ENCODE measurements around the gene KCTD8. TPM values are rescaled to one million over a fixed set of nuclear protein-coding genes. Genes with fewer than 3 reads are reported as not detected.

The KCTD8 gene
- total RNA-seq, 2 experiments from 2014 or later: not detected

- H3K9me3 ChIP-seq (ENCODE audit: control insufficient read depth in 1 of 2, insufficient read depth in 1 of 2, low read length in 2 of 2): peaks cover 0 to 5% of the 10 kb centered on the region in 2 experiments
- Mint-ChIP-seq H3K4me1 (ENCODE audit: low read depth) (no peaks in the 10 kb centered on the region), H3K4me3 (no peak overlapping the region), H3K27me3 (no peaks in the 10 kb centered on the region), H3K9me3 (peaks cover 12% of the 10 kb centered on the region), H3K27ac (no peak overlapping the region), H3K36me3 (ENCODE audit: low read depth) (no peaks in the 10 kb centered on the region)
- no peak for ATAC-seq (ENCODE audit: poor library complexity)
- intact Hi-C loops (cut with DNase I, micrococcal nuclease): no loop called here
- no peak for TF ChIP-seq CTCF (IDR thresholded peaks at IDR 0.05)
- H3K27ac ChIP-seq (ENCODE audit: low read depth in 1 of 2, low read length in 2 of 2): no peak overlapping the region
- POLR2A ChIA-PET: no interaction called here
- H3K4me1 ChIP-seq (ENCODE audit: insufficient read depth, low read length): no peaks in the 10 kb centered on the region
- DNase-seq: no peak
- no peaks in the 10 kb centered on the region for H3K36me3 ChIP-seq (ENCODE audit: insufficient read depth, low read length)
- CTCF ChIA-PET: no interaction called here
- no peaks in the 10 kb centered on the region for H3K27me3 ChIP-seq (ENCODE audit: control insufficient read depth in 1 of 2, insufficient read depth in 2 of 2, low read length in 2 of 2)
- H3K4me3 ChIP-seq (ENCODE audit: low read length): no peak overlapping the region
These were observed 227.2 kb downstream of the KCTD8 start for GRCh38 chr4:44221407-44221806.

GRCh38 chr4:44210750-44211149, 237.9 kb downstream of the KCTD8 start:
- Mint-ChIP-seq H3K36me3 (ENCODE audit: low read depth) (no peaks in the 10 kb centered on the region), H3K27ac (no peak overlapping the region), H3K27me3 (no peaks in the 10 kb centered on the region), H3K4me1 (ENCODE audit: low read depth) (no peaks in the 10 kb centered on the region), H3K9me3 (peaks cover 2% of the 10 kb centered on the region), H3K4me3 (no peak overlapping the region)
- Histone ChIP-seq H3K4me1 (ENCODE audit: insufficient read depth, low read length) (no peaks in the 10 kb centered on the region), H3K4me3 (ENCODE audit: low read length) (no peak overlapping the region), H3K9me3 (ENCODE audit: control insufficient read depth in 1 of 2, insufficient read depth in 1 of 2, low read length in 2 of 2) (peaks cover 0 to 4% of the 10 kb centered on the region in 2 experiments), H3K36me3 (ENCODE audit: insufficient read depth, low read length) (no peaks in the 10 kb centered on the region), H3K27ac (ENCODE audit: low read depth in 1 of 2, low read length in 2 of 2) (no peak overlapping the region), H3K27me3 (ENCODE audit: control insufficient read depth in 1 of 2, insufficient read depth in 2 of 2, low read length in 2 of 2) (no peaks in the 10 kb centered on the region)
- POLR2A ChIA-PET: no interaction called here
- no peak for TF ChIP-seq CTCF (IDR thresholded peaks at IDR 0.05)
- no peak for DNase-seq
- intact Hi-C loops (cut with DNase I, micrococcal nuclease): no loop called here
- no peak for ATAC-seq (ENCODE audit: poor library complexity)
- CTCF ChIA-PET: no interaction called here

- Histone ChIP-seq H3K4me3 (ENCODE audit: low read length) (no peak overlapping the region), H3K27ac (ENCODE audit: low read depth in 1 of 2, low read length in 2 of 2) (no peak overlapping the region), H3K9me3 (ENCODE audit: control insufficient read depth in 1 of 2, insufficient read depth in 1 of 2, low read length in 2 of 2) (peaks cover 0 to 6% of the 10 kb centered on the region in 2 experiments), H3K27me3 (ENCODE audit: control insufficient read depth in 1 of 2, insufficient read depth in 2 of 2, low read length in 2 of 2) (no peaks in the 10 kb centered on the region), H3K36me3 (ENCODE audit: insufficient read depth, low read length) (no peaks in the 10 kb centered on the region), H3K4me1 (ENCODE audit: insufficient read depth, low read length) (no peaks in the 10 kb centered on the region)
- no peak for TF ChIP-seq CTCF (IDR thresholded peaks at IDR 0.05)
- H3K9me3 Mint-ChIP-seq: peaks cover 11% of the 10 kb centered on the region
- H3K4me3 Mint-ChIP-seq: no peak overlapping the region
- no peak overlapping the region for H3K27ac Mint-ChIP-seq
- ATAC-seq (ENCODE audit: poor library complexity): no peak
- ChIA-PET POLR2A (no interaction called here), CTCF (no interaction called here)
- no peaks in the 10 kb centered on the region for H3K4me1 Mint-ChIP-seq (ENCODE audit: low read depth)
- no peak for DNase-seq
- intact Hi-C loops (cut with DNase I, micrococcal nuclease): no loop called here
- no peaks in the 10 kb centered on the region for H3K27me3 Mint-ChIP-seq
- H3K36me3 Mint-ChIP-seq (ENCODE audit: low read depth): no peaks in the 10 kb centered on the region
These were observed 251.8 kb downstream of the KCTD8 start for GRCh38 chr4:44196796-44197195.
